ENCODE data around the gene ASTN2. TPM values are rescaled to one million over a fixed set of nuclear protein-coding genes. Genes with fewer than 3 reads are reported as not detected.

Gene ASTN2
- total and polyA plus RNA-seq, 9 of the 15 experiments (the other 6 are each of a cell fraction or from before 2014, with no cell fraction given) = 0.56 to 3.5 (median 1.9) TPM

GRCh38 chr9:116442528-116442927, 972.3 kb downstream of the ASTN2 start:
- in situ Hi-C loops (cut with MboI) = no loop called here
- ATAC-seq (no peak), FAIRE-seq (no peak), DNase-seq (ENCODE audit: extremely low read depth in 1 of 4, low spot score in 3 of 4) (no peak)
- no TSS peak for BruUV-seq (replicated peaks)
- TF ChIP-seq MAFF (IDR thresholded peaks at IDR 0.05; ENCODE audit: low read length) (peak; percentile 91), ZNF3 (CRISPR knock-in tag; IDR thresholded peaks at IDR 0.05) (no peak), PML (IDR thresholded peaks at IDR 0.05; ENCODE audit: low read length) (no peak), NR1H2 (CRISPR knock-in tag; IDR thresholded peaks at IDR 0.05) (no peak), SFPQ (IDR thresholded peaks at IDR 0.05; ENCODE audit: low read depth, low read length) (no peak), C11orf30 (IDR thresholded peaks at IDR 0.05; ENCODE audit: low read depth) (peak; percentile 90), MAFK (IDR thresholded peaks at IDR 0.05; ENCODE audit: low read length) (peak; percentile 92), TOE1 (IDR thresholded peaks at IDR 0.05; ENCODE audit: borderline replicate concordance) (no peak), TOE1 (CRISPR knock-in tag; IDR thresholded peaks at IDR 0.05; ENCODE audit: borderline replicate concordance, low read depth) (no peak), ZNF165 (CRISPR knock-in tag; IDR thresholded peaks at IDR 0.05; ENCODE audit: borderline replicate concordance) (no peak), ZNF699 (CRISPR knock-in tag; IDR thresholded peaks at IDR 0.05; ENCODE audit: insufficient replicate concordance) (no peak), ZNF316 (IDR thresholded peaks at IDR 0.05) (peak; percentile 94), MAFG (tag; conservative IDR thresholded peaks at IDR 0.05) (peak; percentile 89)
- CTCF ChIA-PET (ENCODE audit: low intra/inter-chr PET ratio) = interaction anchor here (0.6 kb wide), 1 partner anchor 18 kb away, joined by 4 read pairs; no protein-coding TSS in a partner anchor
- intact Hi-C loops (cut with micrococcal nuclease) = no loop called here
- Histone ChIP-seq H3K79me2 (ENCODE audit: control insufficient read depth, insufficient read depth, low read length) (no peaks in the 10 kb centered on the region), H3K36me3 (ENCODE audit: control insufficient read depth, insufficient read depth, low read length) (no peaks in the 10 kb centered on the region), H3K4me3 (no peak overlapping the region), H3K27me3 (ENCODE audit: control insufficient read depth in 2 of 2, insufficient read depth in 2 of 2, low read length in 2 of 2) (no peaks in the 10 kb centered on the region), H3K9me3 (replicated peaks; ENCODE audit: control insufficient read depth, insufficient read depth, low read depth, low read length) (no peaks in the 10 kb centered on the region), H3K9ac (ENCODE audit: insufficient read depth in 1 of 2, low read depth in 2 of 2, low read length in 2 of 2) (no peak overlapping the region), H3K4me1 (replicated peaks in 1 of 2; ENCODE audit: control insufficient read depth in 2 of 2, insufficient read depth in 2 of 2, low read length in 2 of 2) (peaks cover 9 to 31% of the 10 kb centered on the region in 2 experiments; a peak in 4 of 5 replicates), H4K20me1 (replicated peaks; ENCODE audit: control insufficient read depth, insufficient read depth, low read length) (no peaks in the 10 kb centered on the region), H2AFZ (ENCODE audit: low read depth, low read length) (no peak overlapping the region), H3K4me2 (ENCODE audit: insufficient read depth, low read length) (no peak overlapping the region), H3K27ac (ENCODE audit: extremely low read depth, low read depth, low read length) (no peak overlapping the region), H3K9me1 (ENCODE audit: control insufficient read depth, insufficient read depth, low read length) (no peaks in the 10 kb centered on the region)
- POLR2A ChIA-PET = interaction anchor here (1.2 kb wide), 1 partner anchor 20 kb away, joined by 3 read pairs; no protein-coding TSS in a partner anchor

Data from K562 (cell line).